NCI-H1092 (cell line): Measurements from ENCODE around the gene TTYH3.
"Not testable (repeated sequence)": the region's sequence is repeated elsewhere in the genome, so short reads cannot be mapped to it uniquely, and the experiment has no call there.

Source experiments
- DNase-seq: peaks from one replicate; lab custom pipeline; 2025; lab: John Stamatoyannopoulos, UW

Gene TTYH3

GRCh38 chr7:2602406-2603043, 29.3 kb upstream of the TTYH3 start:
- DNase-seq, result peak; percentile 49

- DNase-seq, result no peak
These were observed 28.5 kb upstream of the TTYH3 start for GRCh38 chr7:2603044-2603965.

GRCh38 chr7:2604608-2605174, 27.1 kb upstream of the TTYH3 start:
- peak; percentile 83 for DNase-seq

GRCh38 chr7:2605608-2606538, 25.9 kb upstream of the TTYH3 start:
- no peak for DNase-seq

- no peak for DNase-seq
These were observed 25.2 kb upstream of the TTYH3 start for GRCh38 chr7:2606539-2606936.

GRCh38 chr7:2607122-2607922, 24.5 kb upstream of the TTYH3 start:
- DNase-seq, result no peak

GRCh38 chr7:2607923-2608904, 23.6 kb upstream of the TTYH3 start:
- DNase-seq, result no peak

GRCh38 chr7:2608921-2609411, 22.8 kb upstream of the TTYH3 start:
- DNase-seq, result no peak

GRCh38 chr7:2609646-2610045, 22.1 kb upstream of the TTYH3 start:
- not testable (repeated sequence) for DNase-seq

- no peak for DNase-seq
These were observed 21.3 kb upstream of the TTYH3 start for GRCh38 chr7:2610466-2610865.

GRCh38 chr7:2610898-2611297, 20.9 kb upstream of the TTYH3 start:
- no peak for DNase-seq

- DNase-seq, result no peak
These were observed 20.4 kb upstream of the TTYH3 start for GRCh38 chr7:2611401-2611800.

- no peak for DNase-seq
These were observed 19.9 kb upstream of the TTYH3 start for GRCh38 chr7:2611922-2612321.

- no peak for DNase-seq
These were observed 19.2 kb upstream of the TTYH3 start for GRCh38 chr7:2612445-2613097.

GRCh38 chr7:2613098-2613930, 18.5 kb upstream of the TTYH3 start:
- peak; percentile 83 for DNase-seq

- peak; percentile 91 for DNase-seq
These were observed 17.7 kb upstream of the TTYH3 start for GRCh38 chr7:2613931-2614600.

- DNase-seq, result peak; percentile 92
These were observed 17.0 kb upstream of the TTYH3 start for GRCh38 chr7:2614631-2615330.
